Measurements from ENCODE around the gene WHRN.

DNA sequence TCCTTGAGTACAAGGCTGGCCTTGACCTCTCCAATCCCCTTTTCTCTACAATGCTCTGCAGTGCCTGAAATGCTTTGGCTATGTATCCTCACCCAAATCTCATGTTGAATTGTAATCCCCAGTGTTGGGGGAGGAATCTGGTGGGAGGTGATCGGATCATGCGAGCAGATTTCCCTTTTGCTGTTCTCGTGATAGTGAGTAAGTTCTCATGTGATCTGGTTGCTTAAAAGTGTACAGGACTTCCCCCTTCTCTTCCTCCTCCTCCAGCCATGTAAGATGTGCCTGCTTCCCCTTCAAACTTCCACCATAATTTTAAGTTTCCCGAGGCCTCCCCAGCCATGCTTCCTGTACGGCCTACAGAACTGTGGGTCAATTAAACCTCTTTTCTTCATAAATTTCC, 89.0 kb downstream of the WHRN start:
- TF ChIP-seq, protein P1, sequence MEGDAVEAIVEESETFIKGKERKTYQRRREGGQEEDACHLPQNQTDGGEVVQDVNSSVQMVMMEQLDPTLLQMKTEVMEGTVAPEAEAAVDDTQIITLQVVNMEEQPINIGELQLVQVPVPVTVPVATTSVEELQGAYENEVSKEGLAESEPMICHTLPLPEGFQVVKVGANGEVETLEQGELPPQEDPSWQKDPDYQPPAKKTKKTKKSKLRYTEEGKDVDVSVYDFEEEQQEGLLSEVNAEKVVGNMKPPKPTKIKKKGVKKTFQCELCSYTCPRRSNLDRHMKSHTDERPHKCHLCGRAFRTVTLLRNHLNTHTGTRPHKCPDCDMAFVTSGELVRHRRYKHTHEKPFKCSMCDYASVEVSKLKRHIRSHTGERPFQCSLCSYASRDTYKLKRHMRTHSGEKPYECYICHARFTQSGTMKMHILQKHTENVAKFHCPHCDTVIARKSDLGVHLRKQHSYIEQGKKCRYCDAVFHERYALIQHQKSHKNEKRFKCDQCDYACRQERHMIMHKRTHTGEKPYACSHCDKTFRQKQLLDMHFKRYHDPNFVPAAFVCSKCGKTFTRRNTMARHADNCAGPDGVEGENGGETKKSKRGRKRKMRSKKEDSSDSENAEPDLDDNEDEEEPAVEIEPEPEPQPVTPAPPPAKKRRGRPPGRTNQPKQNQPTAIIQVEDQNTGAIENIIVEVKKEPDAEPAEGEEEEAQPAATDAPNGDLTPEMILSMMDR (IDR thresholded peaks at IDR 0.05), result no peak
- TF ChIP-seq, protein P2, sequence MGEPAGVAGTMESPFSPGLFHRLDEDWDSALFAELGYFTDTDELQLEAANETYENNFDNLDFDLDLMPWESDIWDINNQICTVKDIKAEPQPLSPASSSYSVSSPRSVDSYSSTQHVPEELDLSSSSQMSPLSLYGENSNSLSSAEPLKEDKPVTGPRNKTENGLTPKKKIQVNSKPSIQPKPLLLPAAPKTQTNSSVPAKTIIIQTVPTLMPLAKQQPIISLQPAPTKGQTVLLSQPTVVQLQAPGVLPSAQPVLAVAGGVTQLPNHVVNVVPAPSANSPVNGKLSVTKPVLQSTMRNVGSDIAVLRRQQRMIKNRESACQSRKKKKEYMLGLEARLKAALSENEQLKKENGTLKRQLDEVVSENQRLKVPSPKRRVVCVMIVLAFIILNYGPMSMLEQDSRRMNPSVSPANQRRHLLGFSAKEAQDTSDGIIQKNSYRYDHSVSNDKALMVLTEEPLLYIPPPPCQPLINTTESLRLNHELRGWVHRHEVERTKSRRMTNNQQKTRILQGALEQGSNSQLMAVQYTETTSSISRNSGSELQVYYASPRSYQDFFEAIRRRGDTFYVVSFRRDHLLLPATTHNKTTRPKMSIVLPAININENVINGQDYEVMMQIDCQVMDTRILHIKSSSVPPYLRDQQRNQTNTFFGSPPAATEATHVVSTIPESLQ (CRISPR knock-in tag; IDR thresholded peaks at IDR 0.05), result no peak
- TF ChIP-seq, protein P3, sequence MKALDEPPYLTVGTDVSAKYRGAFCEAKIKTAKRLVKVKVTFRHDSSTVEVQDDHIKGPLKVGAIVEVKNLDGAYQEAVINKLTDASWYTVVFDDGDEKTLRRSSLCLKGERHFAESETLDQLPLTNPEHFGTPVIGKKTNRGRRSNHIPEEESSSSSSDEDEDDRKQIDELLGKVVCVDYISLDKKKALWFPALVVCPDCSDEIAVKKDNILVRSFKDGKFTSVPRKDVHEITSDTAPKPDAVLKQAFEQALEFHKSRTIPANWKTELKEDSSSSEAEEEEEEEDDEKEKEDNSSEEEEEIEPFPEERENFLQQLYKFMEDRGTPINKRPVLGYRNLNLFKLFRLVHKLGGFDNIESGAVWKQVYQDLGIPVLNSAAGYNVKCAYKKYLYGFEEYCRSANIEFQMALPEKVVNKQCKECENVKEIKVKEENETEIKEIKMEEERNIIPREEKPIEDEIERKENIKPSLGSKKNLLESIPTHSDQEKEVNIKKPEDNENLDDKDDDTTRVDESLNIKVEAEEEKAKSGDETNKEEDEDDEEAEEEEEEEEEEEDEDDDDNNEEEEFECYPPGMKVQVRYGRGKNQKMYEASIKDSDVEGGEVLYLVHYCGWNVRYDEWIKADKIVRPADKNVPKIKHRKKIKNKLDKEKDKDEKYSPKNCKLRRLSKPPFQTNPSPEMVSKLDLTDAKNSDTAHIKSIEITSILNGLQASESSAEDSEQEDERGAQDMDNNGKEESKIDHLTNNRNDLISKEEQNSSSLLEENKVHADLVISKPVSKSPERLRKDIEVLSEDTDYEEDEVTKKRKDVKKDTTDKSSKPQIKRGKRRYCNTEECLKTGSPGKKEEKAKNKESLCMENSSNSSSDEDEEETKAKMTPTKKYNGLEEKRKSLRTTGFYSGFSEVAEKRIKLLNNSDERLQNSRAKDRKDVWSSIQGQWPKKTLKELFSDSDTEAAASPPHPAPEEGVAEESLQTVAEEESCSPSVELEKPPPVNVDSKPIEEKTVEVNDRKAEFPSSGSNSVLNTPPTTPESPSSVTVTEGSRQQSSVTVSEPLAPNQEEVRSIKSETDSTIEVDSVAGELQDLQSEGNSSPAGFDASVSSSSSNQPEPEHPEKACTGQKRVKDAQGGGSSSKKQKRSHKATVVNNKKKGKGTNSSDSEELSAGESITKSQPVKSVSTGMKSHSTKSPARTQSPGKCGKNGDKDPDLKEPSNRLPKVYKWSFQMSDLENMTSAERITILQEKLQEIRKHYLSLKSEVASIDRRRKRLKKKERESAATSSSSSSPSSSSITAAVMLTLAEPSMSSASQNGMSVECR (CRISPR knock-in tag; IDR thresholded peaks at IDR 0.05; ENCODE audit: borderline replicate concordance), result no peak
- TF ChIP-seq, protein P4, sequence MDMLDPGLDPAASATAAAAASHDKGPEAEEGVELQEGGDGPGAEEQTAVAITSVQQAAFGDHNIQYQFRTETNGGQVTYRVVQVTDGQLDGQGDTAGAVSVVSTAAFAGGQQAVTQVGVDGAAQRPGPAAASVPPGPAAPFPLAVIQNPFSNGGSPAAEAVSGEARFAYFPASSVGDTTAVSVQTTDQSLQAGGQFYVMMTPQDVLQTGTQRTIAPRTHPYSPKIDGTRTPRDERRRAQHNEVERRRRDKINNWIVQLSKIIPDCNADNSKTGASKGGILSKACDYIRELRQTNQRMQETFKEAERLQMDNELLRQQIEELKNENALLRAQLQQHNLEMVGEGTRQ (CRISPR knock-in tag; IDR thresholded peaks at IDR 0.05), result no peak
- TF ChIP-seq, protein P5, sequence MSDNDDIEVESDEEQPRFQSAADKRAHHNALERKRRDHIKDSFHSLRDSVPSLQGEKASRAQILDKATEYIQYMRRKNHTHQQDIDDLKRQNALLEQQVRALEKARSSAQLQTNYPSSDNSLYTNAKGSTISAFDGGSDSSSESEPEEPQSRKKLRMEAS (CRISPR knock-in tag; IDR thresholded peaks at IDR 0.05), result no peak
- TF ChIP-seq PRRX2 (CRISPR knock-in tag; IDR thresholded peaks at IDR 0.05) (no peak), SP1 (CRISPR knock-in tag; conservative IDR thresholded peaks at IDR 0.05) (no peak), NFE2L1 (CRISPR knock-in tag; IDR thresholded peaks at IDR 0.05) (no peak)
- TF ChIP-seq, protein P6, sequence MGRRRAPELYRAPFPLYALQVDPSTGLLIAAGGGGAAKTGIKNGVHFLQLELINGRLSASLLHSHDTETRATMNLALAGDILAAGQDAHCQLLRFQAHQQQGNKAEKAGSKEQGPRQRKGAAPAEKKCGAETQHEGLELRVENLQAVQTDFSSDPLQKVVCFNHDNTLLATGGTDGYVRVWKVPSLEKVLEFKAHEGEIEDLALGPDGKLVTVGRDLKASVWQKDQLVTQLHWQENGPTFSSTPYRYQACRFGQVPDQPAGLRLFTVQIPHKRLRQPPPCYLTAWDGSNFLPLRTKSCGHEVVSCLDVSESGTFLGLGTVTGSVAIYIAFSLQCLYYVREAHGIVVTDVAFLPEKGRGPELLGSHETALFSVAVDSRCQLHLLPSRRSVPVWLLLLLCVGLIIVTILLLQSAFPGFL (CRISPR knock-in tag; IDR thresholded peaks at IDR 0.05; ENCODE audit: borderline replicate concordance), result no peak
- TF ChIP-seq, protein P7, sequence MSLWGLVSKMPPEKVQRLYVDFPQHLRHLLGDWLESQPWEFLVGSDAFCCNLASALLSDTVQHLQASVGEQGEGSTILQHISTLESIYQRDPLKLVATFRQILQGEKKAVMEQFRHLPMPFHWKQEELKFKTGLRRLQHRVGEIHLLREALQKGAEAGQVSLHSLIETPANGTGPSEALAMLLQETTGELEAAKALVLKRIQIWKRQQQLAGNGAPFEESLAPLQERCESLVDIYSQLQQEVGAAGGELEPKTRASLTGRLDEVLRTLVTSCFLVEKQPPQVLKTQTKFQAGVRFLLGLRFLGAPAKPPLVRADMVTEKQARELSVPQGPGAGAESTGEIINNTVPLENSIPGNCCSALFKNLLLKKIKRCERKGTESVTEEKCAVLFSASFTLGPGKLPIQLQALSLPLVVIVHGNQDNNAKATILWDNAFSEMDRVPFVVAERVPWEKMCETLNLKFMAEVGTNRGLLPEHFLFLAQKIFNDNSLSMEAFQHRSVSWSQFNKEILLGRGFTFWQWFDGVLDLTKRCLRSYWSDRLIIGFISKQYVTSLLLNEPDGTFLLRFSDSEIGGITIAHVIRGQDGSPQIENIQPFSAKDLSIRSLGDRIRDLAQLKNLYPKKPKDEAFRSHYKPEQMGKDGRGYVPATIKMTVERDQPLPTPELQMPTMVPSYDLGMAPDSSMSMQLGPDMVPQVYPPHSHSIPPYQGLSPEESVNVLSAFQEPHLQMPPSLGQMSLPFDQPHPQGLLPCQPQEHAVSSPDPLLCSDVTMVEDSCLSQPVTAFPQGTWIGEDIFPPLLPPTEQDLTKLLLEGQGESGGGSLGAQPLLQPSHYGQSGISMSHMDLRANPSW (CRISPR knock-in tag; conservative IDR thresholded peaks at IDR 0.05; ENCODE audit: low read depth), result no peak
- TF ChIP-seq, protein P8, sequence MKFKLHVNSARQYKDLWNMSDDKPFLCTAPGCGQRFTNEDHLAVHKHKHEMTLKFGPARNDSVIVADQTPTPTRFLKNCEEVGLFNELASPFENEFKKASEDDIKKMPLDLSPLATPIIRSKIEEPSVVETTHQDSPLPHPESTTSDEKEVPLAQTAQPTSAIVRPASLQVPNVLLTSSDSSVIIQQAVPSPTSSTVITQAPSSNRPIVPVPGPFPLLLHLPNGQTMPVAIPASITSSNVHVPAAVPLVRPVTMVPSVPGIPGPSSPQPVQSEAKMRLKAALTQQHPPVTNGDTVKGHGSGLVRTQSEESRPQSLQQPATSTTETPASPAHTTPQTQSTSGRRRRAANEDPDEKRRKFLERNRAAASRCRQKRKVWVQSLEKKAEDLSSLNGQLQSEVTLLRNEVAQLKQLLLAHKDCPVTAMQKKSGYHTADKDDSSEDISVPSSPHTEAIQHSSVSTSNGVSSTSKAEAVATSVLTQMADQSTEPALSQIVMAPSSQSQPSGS (CRISPR knock-in tag; IDR thresholded peaks at IDR 0.05; ENCODE audit: borderline replicate concordance, low read depth), result no peak
